ENCODE measurements around the gene PCAT6.

The PCAT6 gene

DNA sequence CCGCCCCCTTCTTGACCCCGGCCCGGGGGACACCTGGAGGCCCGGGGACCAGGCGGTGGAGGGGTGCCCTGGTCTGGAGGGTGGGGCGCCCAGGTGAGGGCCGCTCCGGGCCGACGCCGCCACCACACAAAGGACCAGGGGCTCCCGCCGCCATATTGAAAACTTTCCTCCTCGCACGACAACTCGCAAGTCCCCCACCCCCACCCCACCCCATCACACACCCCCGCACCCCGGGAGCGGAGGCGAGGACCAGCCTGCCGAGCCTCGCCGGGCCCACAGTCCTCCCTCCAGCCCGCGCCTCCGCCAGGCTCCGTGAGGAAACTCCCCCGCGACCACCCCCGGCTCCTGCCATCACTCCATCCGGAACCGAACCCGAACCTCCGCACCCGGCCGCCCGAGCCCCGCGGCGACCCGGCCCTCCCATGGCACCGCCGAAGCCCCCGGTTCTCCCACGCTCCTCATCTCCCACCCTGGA lies 3.3 kb upstream of the PCAT6 start:
- H3K4me3 ChIP-seq (ENCODE audit: low read depth, low read length), result peak overlapping the region; percentile 69
- no peak for DNase-seq (ENCODE audit: low read depth)
- TF ChIP-seq CTCF (IDR thresholded peaks at IDR 0.05; ENCODE audit: low read depth, low read length, missing control alignments), result no peak

- peak; percentile 21 for DNase-seq (ENCODE audit: low read depth)
- TF ChIP-seq CTCF (IDR thresholded peaks at IDR 0.05; ENCODE audit: low read depth, low read length, missing control alignments), result no peak
- H3K4me3 ChIP-seq (ENCODE audit: low read depth, low read length), result peak within 1 kb of the TSS; percentile 69
Observed at GRCh38 chr1:202807926-202808757, 2.6 kb upstream of the PCAT6 start, which contains the start of gene KDM5B. KDM5B (minus strand) TSS chr1:202808421; CDS start chr1:202808305, 116 bp downstream.

DNA sequence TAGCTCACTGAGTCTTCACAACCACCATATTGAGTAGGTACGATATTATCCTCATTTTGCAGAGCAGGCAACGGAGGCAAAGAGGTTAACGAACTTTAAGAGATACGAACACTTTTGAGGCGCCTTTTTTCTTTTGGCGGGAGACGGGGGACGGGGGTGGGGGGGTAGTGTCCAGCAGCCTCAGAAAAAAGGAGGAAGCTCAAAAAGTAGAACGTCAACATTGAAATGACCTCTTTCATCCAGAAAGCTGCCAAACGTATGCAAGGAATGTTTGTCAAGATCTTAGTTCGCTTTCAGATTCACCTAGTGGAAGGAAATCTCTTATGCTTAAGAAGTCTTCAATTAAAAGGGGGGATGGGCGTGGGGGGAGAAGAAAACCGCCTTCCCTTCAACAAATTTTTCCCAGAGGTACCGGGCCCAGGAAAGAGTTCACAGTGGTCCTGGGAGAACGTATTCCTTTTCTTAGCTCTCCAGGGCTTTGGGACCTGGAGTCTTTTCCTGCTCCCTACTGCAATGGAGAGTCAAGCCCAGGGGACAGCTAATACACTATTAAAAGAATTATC lies 1.1 kb upstream of the PCAT6 start:
- no peak for DNase-seq (ENCODE audit: low read depth)
- H3K4me3 ChIP-seq (ENCODE audit: low read depth, low read length), result no peak overlapping the region
- no peak for TF ChIP-seq CTCF (IDR thresholded peaks at IDR 0.05; ENCODE audit: low read depth, low read length, missing control alignments)

DNA sequence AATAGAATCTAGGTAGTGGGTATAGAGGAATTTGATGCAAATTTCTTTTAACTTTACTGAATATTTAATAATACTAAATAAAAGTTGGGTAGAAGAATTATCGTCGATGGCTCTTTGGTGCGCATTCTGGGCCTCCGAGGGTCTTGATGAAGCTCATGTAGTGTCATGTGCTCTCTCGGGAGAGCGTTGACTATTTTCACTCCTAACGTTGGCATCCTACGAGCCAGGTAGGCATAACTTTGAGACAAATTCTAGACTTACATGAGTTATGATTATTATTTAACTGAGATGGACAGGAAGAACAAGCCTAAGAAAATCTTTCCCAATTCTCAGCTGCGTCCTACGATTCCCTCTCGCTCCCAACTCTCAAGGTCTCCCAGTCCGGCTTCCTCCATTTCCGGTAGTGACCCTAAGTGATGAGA lies 550 bp upstream of the PCAT6 start:
- peak overlapping the region; percentile 67 for H3K4me3 ChIP-seq (ENCODE audit: low read depth, low read length)
- TF ChIP-seq CTCF (IDR thresholded peaks at IDR 0.05; ENCODE audit: low read depth, low read length, missing control alignments), result no peak
- no peak for DNase-seq (ENCODE audit: low read depth)

- H3K4me3 ChIP-seq (ENCODE audit: low read depth, low read length), result peak overlapping the region; percentile 67
- no peak for TF ChIP-seq CTCF (IDR thresholded peaks at IDR 0.05; ENCODE audit: low read depth, low read length, missing control alignments)
- no peak for DNase-seq (ENCODE audit: low read depth)
Observed at GRCh38 chr1:202811296-202812175, 782 bp downstream of the PCAT6 start.

GRCh38 chr1:202812176-202813026 lies 1.6 kb downstream of the PCAT6 start:
- no peak overlapping the region for H3K4me3 ChIP-seq (ENCODE audit: low read depth, low read length)
- DNase-seq (ENCODE audit: low read depth), result no peak
- no peak for TF ChIP-seq CTCF (IDR thresholded peaks at IDR 0.05; ENCODE audit: low read depth, low read length, missing control alignments)

Measured in GM12864 (cell line).